SK-N-SH (cell line): ENCODE results near the gene TMEM259. TPM values are rescaled to one million over a fixed set of nuclear protein-coding genes. Genes with fewer than 3 reads are reported as not detected.
A peak's percentile ranks its signal among the peaks of the same experiment; 100 is the strongest.

ENCODE experiments used
- CTCF ChIA-PET: fragments of 300-600, 350-600 bp; formaldehyde crosslinking; extraction: SDS; loops from one replicate; lab custom pipeline; 2021; lab: Yijun Ruan, JAX
- POLR2A ChIA-PET: fragments of 350-600 bp; sonication (Branson Sonifier 250); formaldehyde crosslinking; extraction: SDS; loops from one replicate; lab custom pipeline; 2020; ENCODE audit warnings: antibody characterized with exemption, inconsistent platforms; lab: Yijun Ruan, JAX
- DNase-seq: peaks from one replicate; pipeline ENCODE4 v3.0.0; 2012
- H2AFZ ChIP-seq: fragments of 200-600 bp; sonication (generic); 2 replicates; pipeline ENCODE4 v1.8.1; 2016; ENCODE audit warnings: antibody characterized with exemption, mild to moderate bottlenecking, low read depth
- H3F3A ChIP-seq: fragments of 200-600 bp; sonication (generic); replicated peaks from 2 replicates; pipeline ENCODE3; 2016; ENCODE audit warnings: antibody characterized with exemption, mild to moderate bottlenecking; ENCODE audit not compliant: insufficient read depth
- H3K27ac ChIP-seq, 2 experiments: fragments of 200-500 bp in 1 of 2; fragments of 200-600 bp in 1 of 2; sonication (Bioruptor generic) in 1 of 2; sonication (generic), shearing (Covaris generic) in 1 of 2; 2 replicates each; pipeline versions ENCODE4 v1.5.1 to v1.6.1; 2014 to 2016; ENCODE audit warnings: low read depth in 2 of 2, inconsistent platforms in 1 of 2, low read length in 1 of 2, mild to moderate bottlenecking in 1 of 2, mixed read lengths in 1 of 2
- H3K27me3 ChIP-seq: fragments of 200-600 bp; sonication (generic), shearing (Covaris generic); 2 replicates; pipeline ENCODE4 v1.6.1; 2016; ENCODE audit warnings: mixed run types; ENCODE audit not compliant: insufficient read depth
- H3K36me3 ChIP-seq, 2 experiments: fragments of 200-500 bp in 1 of 2; fragments of 200-600 bp in 1 of 2; sonication (Bioruptor generic) in 1 of 2; sonication (generic) in 1 of 2; replicated peaks in 1 of 2; 2 replicates each; pipeline versions ENCODE3 to v1.5.1; 2014 to 2016; ENCODE audit warnings: low read length in 1 of 2, mild to moderate bottlenecking in 1 of 2; ENCODE audit not compliant: insufficient read depth in 2 of 2, control insufficient read depth in 1 of 2
- H3K4me1 ChIP-seq, 2 experiments: fragments of 200-500 bp in 1 of 2; fragments of 200-600 bp in 1 of 2; sonication (Bioruptor generic) in 1 of 2; sonication (generic), shearing (Covaris generic) in 1 of 2; 2 replicates each; pipeline versions ENCODE4 v1.5.1 to v1.6.1; 2014 to 2016; ENCODE audit warnings: low read depth in 1 of 2, low read length in 1 of 2, mixed run types in 1 of 2; ENCODE audit not compliant: insufficient read depth in 2 of 2, control insufficient read depth in 1 of 2
- H3K4me2 ChIP-seq: fragments of 200-600 bp; sonication (generic), shearing (Covaris generic); 2 replicates; pipeline ENCODE4 v1.6.1; 2017; ENCODE audit warnings: mixed run types
- H3K4me3 ChIP-seq, 2 experiments: fragments of 200-500 bp in 1 of 2; fragments of 200-600 bp in 1 of 2; sonication (Bioruptor generic) in 1 of 2; sonication (generic), shearing (Covaris generic) in 1 of 2; 2 replicates each; pipeline versions ENCODE4 v1.5.1 to v1.8.1; 2014 to 2016; ENCODE audit warnings: low read depth in 2 of 2, inconsistent platforms in 1 of 2, low read length in 1 of 2, mild to moderate bottlenecking in 1 of 2, mixed read lengths in 1 of 2, moderate library complexity in 1 of 2
- H3K79me2 ChIP-seq: fragments of 200-600 bp; sonication (generic); 2 replicates; pipeline ENCODE4 v1.8.1; 2017; ENCODE audit warnings: mild to moderate bottlenecking; ENCODE audit not compliant: insufficient read depth
- H3K9ac ChIP-seq: fragments of 200-600 bp; sonication (generic); 2 replicates; pipeline ENCODE4 v1.6.1; 2017; ENCODE audit warnings: mixed run types
- H3K9me2 ChIP-seq: fragments of 200-600 bp; sonication (generic); 2 replicates; pipeline ENCODE4 v1.6.1; 2017; ENCODE audit warnings: mixed run types
- H3K9me3 ChIP-seq: fragments of 200-600 bp; sonication (generic); 2 replicates; pipeline ENCODE4 v1.6.1; 2017; ENCODE audit warnings: mixed run types, mild to moderate bottlenecking, moderate library complexity
- H4K20me1 ChIP-seq: fragments of 200-600 bp; sonication (generic); 2 replicates; pipeline ENCODE4 v1.6.1; 2017; ENCODE audit warnings: mild to moderate bottlenecking, mixed run types; ENCODE audit not compliant: insufficient read depth
- CTCF ChIP-seq: fragments of 200-600 bp; sonication (generic); IDR thresholded peaks from 2 replicates; pipeline ENCODE4 v1.6.1; 2017; ENCODE audit warnings: antibody characterized with exemption, mild to moderate bottlenecking, moderate library complexity
- EP300 ChIP-seq, 2 experiments: IDR thresholded peaks; 2 replicates each; pipeline versions ENCODE4 v1.4.0 to v1.6.1; 2012; ENCODE audit warnings: borderline replicate concordance in 1 of 2, low read depth in 1 of 2, low read length in 1 of 2
- EZH2phosphoT487 ChIP-seq: fragments of 200-600 bp; sonication (generic); IDR thresholded peaks from 2 replicates; pipeline ENCODE4 v1.6.1; 2017; ENCODE audit warnings: low read depth, mixed run types, mild to moderate bottlenecking, antibody characterized with exemption, moderate library complexity, borderline replicate concordance
- FOSL2 ChIP-seq: IDR thresholded peaks from 2 replicates; pipeline ENCODE4 v1.4.0; 2012; ENCODE audit warnings: low read depth, mild to moderate bottlenecking, moderate library complexity, borderline replicate concordance
- FOXJ3 ChIP-seq: sonication (generic); formaldehyde crosslinking; IDR thresholded peaks from 2 replicates; pipeline ENCODE4 v1.5.1; 2020; ENCODE audit warnings: mild to moderate bottlenecking, missing genetic modification reagents
- FOXM1 ChIP-seq: IDR thresholded peaks from 2 replicates; pipeline ENCODE4 v1.4.0; 2012; ENCODE audit warnings: low read depth, mild to moderate bottlenecking
- GATA2 ChIP-seq: sonication (generic); formaldehyde crosslinking; IDR thresholded peaks from 2 replicates; pipeline ENCODE4 v1.5.0; 2020; ENCODE audit warnings: mild to moderate bottlenecking, missing genetic modification reagents
- MAX ChIP-seq: IDR thresholded peaks from 2 replicates; pipeline ENCODE4 v1.4.0; 2012; ENCODE audit warnings: low read depth
- MEF2A ChIP-seq: IDR thresholded peaks from 2 replicates; pipeline ENCODE4 v1.4.0; 2012; ENCODE audit warnings: low read depth, borderline replicate concordance
- MXI1 ChIP-seq: IDR thresholded peaks from 2 replicates; pipeline ENCODE4 v1.6.1; 2012; ENCODE audit warnings: mild to moderate bottlenecking, low read depth, low read length, improper control_type of control experiment
- NRF1 ChIP-seq: IDR thresholded peaks from 2 replicates; pipeline ENCODE4 v1.6.1; 2012; ENCODE audit warnings: low read depth, mild to moderate bottlenecking, low read length
- POLR2AphosphoS5 ChIP-seq: IDR thresholded peaks from 2 replicates; pipeline ENCODE4 v1.6.1; 2012; ENCODE audit warnings: low read depth, low read length
- RCOR1 ChIP-seq: fragments of 150-350 bp; IDR thresholded peaks from 2 replicates; pipeline ENCODE4 v1.6.1; 2017; ENCODE audit warnings: antibody characterized with exemption, low read length
- REST ChIP-seq: IDR thresholded peaks from 2 replicates; pipeline ENCODE4 v1.6.1; 2012; ENCODE audit warnings: mild to moderate bottlenecking, low read depth, low read length, moderate library complexity
- RFX5 ChIP-seq: IDR thresholded peaks from 2 replicates; pipeline ENCODE4 v1.6.1; 2012; ENCODE audit warnings: mild to moderate bottlenecking, improper control_type of control experiment, low read length
- SIN3A ChIP-seq: IDR thresholded peaks from 2 replicates; pipeline ENCODE4 v1.6.1; 2012; ENCODE audit warnings: low read depth, mild to moderate bottlenecking, low read length, moderate library complexity, borderline replicate concordance
- SMC3 ChIP-seq: IDR thresholded peaks from 2 replicates; pipeline ENCODE4 v1.6.1; 2012; ENCODE audit warnings: low read depth, low read length, improper control_type of control experiment
- TAF1 ChIP-seq: IDR thresholded peaks from 2 replicates; pipeline ENCODE4 v1.6.1; 2012; ENCODE audit warnings: low read depth, mild to moderate bottlenecking, low read length, moderate library complexity, borderline replicate concordance
- TCF12 ChIP-seq: IDR thresholded peaks from 2 replicates; pipeline ENCODE4 v1.4.0; 2012
- TEAD4 ChIP-seq: IDR thresholded peaks from 2 replicates; pipeline ENCODE4 v1.4.0; 2012; ENCODE audit warnings: mild to moderate bottlenecking, borderline replicate concordance; ENCODE audit not compliant: insufficient read depth
- YY1 ChIP-seq: IDR thresholded peaks from 2 replicates; pipeline ENCODE4 v1.4.0; 2012; ENCODE audit warnings: low read depth, mild to moderate bottlenecking
- WGBS: methylation state at CpG from one replicate; pipeline ENCODE4 v1.1.6; 2017; ENCODE audit warnings: low lambda C conversion rate; 5-methylcytosine and 5-hydroxymethylcytosine counted together
- polyA plus RNA-seq, 3 experiments: library from polyadenylated mRNA; depleted of rRNA; stranded (reverse); fragments of >200 nt; gene quantifications; 2 replicates each; pipeline ENCODE4 v1.2.3, GENCODE V29; 2012

The TMEM259 gene
- polyA plus RNA-seq, 1 of the 3 experiments (the other 2 are of a cell fraction), result 138 TPM

- peaks cover 35% of the 10 kb centered on the region for H3K27me3 ChIP-seq
- no CpG with 5 or more reads among the region's 37 CpGs for WGBS
- CTCF ChIA-PET, result interaction anchor here (0.9 to 2.0 kb wide), 4 partner anchors 8 to 354 kb away, joined by 3 to 6 read pairs (median 4); partner anchors contain the start of gene WDR18
- no peaks in the 10 kb centered on the region for H4K20me1 ChIP-seq
- no peak overlapping the region for H3K27ac ChIP-seq
- no peak overlapping the region for H3K4me2 ChIP-seq
- H2AFZ ChIP-seq, result no peak overlapping the region
- POLR2A ChIA-PET, result no interaction called here
- no peak overlapping the region for H3K4me3 ChIP-seq
- H3K9ac ChIP-seq, result no peak overlapping the region
- peaks cover 0 to 4% of the 10 kb centered on the region in 2 experiments; a peak in 1 of 4 replicates for H3K4me1 ChIP-seq
- H3K36me3 ChIP-seq, result no peaks in the 10 kb centered on the region
- no peaks in the 10 kb centered on the region for H3K9me2 ChIP-seq
- DNase-seq, result peak; percentile 65
- peaks cover 21% of the 10 kb centered on the region for H3F3A ChIP-seq
- no peaks in the 10 kb centered on the region for H3K79me2 ChIP-seq
- no peak for TF ChIP-seq SMC3
- TF ChIP-seq, all 33 proteins: peak for 0
- no peaks in the 10 kb centered on the region for H3K9me3 ChIP-seq
Observed at GRCh38 chr19:1003283-1003682, 17.6 kb downstream of the TMEM259 start.

- ChIA-PET POLR2A (no interaction called here), CTCF (interaction anchor here (0.9 to 2.0 kb wide), 2 partner anchors 242 to 354 kb away, joined by 3 to 6 read pairs; no protein-coding TSS in a partner anchor)
- no peaks in the 10 kb centered on the region for H3K9me2 ChIP-seq
- peaks cover 42% of the 10 kb centered on the region for H3K27me3 ChIP-seq
- peaks cover 27% of the 10 kb centered on the region for H3F3A ChIP-seq
- H2AFZ ChIP-seq, result no peak overlapping the region
- no peak overlapping the region for H3K9ac ChIP-seq
- peaks cover 0 to 4% of the 10 kb centered on the region in 2 experiments; a peak in 1 of 4 replicates for H3K4me1 ChIP-seq
- no peak overlapping the region for H3K27ac ChIP-seq
- H3K4me2 ChIP-seq, result no peak overlapping the region
- 43% methylated on average over 4 of the region's 4 CpGs for WGBS
- no peaks in the 10 kb centered on the region for H3K79me2 ChIP-seq
- H3K4me3 ChIP-seq, result no peak overlapping the region
- DNase-seq, result no peak
- H4K20me1 ChIP-seq, result no peaks in the 10 kb centered on the region
- H3K36me3 ChIP-seq, result no peaks in the 10 kb centered on the region
- TF ChIP-seq TCF12 (no peak), RFX5 (no peak), TAF1 (no peak), EZH2phosphoT487 (no peak), MEF2A (no peak), TEAD4 (no peak), REST (no peak), MXI1 (no peak), YY1 (no peak), POLR2AphosphoS5 (no peak), RCOR1 (no peak), FOSL2 (no peak), MAX (no peak), SIN3A (no peak), FOXM1 (no peak), CTCF (no peak), FOXJ3 (CRISPR knock-in tag) (no peak), EP300 (IDR thresholded peaks at IDR 0.05; ENCODE audit: borderline replicate concordance in 1 of 2, low read depth in 1 of 2, low read length in 1 of 2) (no peak), NRF1 (no peak), GATA2 (CRISPR knock-in tag) (no peak)
- H3K9me3 ChIP-seq, result no peaks in the 10 kb centered on the region
Observed at GRCh38 chr19:1002600-1002999, 18.3 kb downstream of the TMEM259 start.
